Measurements from ENCODE around the gene TMED6.

- TF ChIP-seq CTCF (IDR thresholded peaks at IDR 0.05): no peak
- no peak for TF ChIP-seq POLR2A (IDR thresholded peaks at IDR 0.05)
These were observed 25.8 kb downstream of the TMED6 start for GRCh38 chr16:69325784-69326171.
